ENCODE measurements around the gene MRPL41.
"Not testable (repeated sequence)": the region's sequence is repeated elsewhere in the genome, so short reads cannot be mapped to it uniquely, and the experiment has no call there.

MRPL41 gene

DNA sequence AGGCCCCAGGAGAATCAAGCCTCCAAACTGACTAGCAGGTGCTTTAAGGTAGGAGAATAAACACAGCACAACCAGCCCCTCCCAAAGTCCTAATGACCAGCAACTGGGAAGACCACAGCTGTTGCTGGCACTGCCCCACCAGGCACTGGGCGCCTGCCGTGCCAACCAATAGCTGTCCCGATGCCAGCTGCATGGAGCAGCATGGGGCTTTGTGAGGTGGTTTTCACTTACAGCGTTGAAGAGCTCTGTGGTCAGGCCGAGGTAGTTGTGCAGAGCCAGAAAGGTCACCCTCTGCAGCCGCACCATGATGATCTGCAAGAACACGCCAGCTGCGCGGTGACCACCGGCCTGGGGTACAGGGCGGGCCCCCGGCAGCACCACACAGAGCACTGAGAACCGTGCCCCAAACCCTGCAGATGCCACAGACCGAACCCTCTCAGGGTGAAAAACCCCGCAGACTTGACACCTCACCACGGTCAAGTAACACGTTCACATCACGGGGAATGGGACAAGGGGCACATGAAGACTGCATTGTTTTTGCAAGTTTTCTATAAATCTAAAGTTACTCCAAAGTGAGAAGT, 30.2 kb upstream of the MRPL41 start:
- FAIRE-seq, result no peak
- DNase-seq (ENCODE audit: low spot score), result no peak

DNA sequence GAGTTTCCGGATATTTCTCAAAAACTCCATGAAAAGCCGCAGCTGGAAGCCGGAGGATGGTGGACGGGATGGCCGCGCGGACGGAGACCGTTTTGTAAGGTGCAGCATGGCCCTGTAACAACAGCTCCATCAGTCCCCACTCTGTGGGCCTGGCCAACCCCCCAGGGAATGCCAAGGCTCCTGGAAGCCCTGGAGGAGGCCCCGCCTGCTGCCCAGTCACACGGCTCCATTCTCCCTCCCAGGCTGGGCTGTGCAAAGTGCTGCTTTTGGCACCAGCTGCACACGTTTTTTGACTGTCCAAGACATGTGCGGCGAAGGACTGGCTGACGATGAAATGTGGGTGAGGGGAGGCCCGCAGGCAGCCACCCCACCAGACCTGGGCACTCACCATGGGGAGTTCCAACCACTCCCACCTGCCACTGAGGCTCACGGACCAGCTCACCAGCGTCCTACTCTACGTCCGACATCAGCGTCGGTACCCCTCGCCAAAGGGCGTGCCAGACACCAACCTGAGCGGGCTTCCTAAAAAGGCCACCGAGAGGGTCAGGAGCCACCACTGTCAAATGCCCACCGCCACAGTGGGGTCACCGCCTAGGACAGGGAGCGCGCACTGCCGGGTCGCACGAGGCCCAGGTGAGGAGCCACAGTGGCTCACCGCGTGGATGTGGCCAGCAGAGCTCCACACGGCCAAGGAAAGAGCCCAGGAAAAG, 28.8 kb upstream of the MRPL41 start:
- DNase-seq (ENCODE audit: low spot score) (no peak), FAIRE-seq (no peak)

DNA sequence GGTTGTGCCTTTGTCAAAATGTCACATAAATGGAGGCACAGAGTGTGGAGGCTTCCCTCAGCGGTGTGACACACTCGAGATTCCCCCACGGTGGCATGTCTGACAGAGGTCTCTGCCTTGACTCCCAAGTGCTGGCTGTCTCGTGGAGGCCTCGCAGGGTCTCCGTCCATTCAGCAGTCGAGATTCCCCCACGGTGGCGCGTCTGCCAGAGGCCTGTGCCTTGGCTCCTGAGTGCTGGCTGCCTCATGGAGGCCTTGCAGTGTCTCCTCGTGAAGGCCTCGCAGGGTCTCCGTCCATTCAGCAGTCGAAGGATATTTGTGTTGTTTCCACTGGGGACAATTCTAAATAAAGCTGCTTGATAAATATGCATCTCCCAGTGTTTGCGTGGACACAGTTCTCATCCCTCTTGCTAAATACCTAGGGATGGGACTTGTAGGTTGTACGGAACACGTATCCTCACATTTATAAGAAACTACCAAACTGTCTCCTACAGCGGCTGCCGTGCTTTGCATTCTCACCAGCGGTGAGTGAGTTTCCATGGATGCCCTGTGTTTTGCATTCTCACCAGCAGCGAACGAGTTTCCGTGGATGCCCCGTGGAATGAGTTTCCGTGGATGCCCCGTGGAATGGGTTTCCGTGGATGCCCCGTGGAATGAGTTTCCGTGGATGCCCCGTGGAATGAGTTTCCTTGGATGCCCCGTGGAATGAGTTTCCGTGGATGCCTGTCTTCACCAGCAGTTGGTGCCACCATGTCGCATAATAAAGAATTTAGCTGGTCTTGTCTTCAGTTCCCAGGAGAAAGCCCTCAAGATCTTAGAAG, 27.3 kb upstream of the MRPL41 start:
- DNase-seq (ENCODE audit: low spot score) (no peak), FAIRE-seq (no peak)

DNA sequence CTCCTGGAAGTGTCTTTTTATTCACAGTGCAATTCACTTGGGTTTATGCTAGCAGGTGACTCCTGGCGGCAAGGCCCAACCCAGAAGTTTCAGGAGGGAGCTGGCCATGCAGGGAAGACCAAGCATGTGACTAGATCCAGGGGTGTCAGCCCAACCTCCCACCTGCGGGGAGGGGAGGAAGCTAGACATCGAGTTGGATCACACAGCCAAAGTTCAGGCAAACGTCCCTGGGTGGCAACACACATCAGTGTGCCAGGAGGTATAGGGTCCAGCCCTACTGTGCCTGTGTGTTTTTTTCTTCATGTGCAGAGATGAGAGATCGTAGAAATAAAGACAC, 26.7 kb upstream of the MRPL41 start:
- FAIRE-seq (no peak), DNase-seq (ENCODE audit: low spot score) (no peak)

DNA sequence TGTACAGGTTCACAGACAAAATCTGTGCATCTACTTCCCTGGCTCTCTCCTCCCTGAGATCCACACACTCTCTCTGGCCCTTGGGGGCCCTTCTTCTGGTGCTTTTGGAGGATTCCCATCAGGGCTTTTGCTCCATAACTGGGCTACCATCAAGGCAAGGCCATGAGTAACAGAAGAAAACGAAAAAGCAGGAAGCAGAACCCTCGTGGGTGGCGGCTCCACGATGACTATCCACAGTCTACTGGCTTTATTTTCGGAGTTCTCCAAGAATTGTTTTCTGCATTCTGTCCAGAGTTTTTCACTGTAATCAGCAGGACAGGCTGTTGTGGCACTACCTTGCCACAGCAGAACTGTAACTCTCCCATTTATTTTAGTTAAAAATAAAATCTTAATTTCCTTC, 21.3 kb upstream of the MRPL41 start:
- no peak for DNase-seq (ENCODE audit: low spot score)
- FAIRE-seq, result no peak

DNA sequence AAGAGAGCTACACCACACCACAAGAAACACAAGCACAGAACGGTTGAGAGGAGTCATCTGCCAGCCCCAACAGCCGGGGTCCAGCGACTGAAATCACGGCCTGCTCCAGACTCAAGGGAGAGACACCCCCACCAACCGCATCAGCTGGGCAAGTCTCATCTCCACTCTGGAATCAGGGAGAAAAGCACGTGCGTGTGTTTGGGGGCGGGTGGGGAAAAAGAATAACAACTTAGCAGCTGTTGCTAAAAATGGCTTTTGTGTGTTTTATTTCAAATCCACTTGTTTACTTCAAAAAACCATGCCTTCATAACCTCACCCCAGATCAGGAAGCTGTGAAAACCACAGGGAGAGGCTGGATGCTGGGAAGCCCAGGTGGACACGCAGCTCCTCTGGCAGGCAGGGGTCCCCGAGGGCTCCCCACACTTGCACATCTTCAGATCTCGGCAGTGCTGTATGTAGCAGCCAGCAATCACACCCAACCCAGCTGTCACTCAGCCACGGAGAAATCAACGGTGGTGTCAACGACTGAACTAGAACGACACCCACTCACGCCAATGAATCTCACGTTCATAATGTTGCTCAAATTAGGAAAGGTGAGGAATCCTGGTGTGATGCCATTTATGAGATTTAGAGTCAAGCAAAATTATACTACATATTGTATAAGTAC, 20.4 kb upstream of the MRPL41 start:
- no peak for DNase-seq (ENCODE audit: low spot score)
- FAIRE-seq, result no peak

DNA sequence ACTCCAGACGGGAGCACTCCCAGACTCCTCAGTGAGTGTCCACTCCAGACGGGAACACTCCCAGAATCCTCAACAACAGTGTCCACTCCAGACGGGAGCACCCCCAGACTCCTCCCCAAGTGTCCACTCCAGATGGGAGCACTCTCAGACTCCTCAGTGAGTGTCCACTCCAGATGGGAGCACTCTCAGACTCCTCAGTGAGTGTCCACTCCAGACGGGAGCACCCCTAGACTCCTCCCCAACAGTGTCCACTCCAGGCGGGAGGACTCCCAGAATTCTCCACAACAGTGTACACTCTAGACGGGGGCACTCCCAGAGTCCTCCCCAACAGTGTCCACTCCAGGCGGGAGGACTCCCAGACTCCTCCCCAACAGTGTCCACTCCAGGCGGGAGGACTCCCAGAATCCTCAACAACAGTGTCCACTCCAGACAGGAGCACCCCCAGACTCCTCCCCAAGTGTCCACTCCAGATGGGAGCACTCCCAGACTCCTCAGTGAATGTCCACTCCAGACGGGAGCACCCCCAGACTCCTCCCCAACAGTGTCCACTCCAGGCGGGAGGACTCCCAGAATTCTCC, 18.7 kb upstream of the MRPL41 start:
- FAIRE-seq; DNase-seq (ENCODE audit: low spot score): not testable (repeated sequence)

DNA sequence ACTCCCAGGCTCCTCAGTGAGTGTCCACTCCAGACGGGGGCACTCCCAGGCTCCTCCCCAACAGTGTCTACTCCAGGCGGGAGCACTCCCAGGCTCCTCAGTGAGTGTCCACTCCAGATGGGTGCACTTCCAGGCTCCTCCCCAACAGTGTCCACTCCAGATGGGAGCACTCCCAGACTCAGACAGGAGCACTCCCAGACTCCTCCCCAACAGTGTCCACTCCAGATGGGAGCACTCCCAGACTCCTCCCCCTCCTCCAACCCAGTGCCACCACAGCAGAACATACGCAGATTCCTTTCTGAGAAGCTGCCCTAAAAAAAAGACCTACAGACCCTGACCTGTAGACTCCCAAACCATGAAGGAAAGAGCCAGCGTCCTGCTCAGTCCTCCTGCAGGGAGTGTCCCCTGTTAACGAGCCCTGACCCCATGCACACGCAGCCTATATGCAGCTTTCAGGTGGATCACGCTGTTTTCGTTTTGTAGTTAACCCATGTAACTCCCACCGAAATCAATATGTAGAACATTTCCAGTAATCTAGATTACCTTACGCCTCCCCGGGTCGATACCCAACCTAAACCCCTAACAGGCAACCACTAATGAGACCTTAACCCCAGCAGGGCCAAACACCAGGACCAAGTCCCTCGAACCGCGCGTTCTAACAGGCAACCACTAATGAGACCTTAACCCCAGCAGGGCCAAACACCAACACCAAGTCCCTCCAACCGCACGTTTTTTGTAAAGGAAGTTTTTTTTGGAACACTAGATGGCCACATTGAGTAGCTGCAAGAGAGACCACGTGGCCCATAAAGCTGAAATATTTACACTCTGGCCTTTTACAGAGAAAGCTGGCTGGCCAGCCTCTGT, 17.2 kb upstream of the MRPL41 start:
- DNase-seq (ENCODE audit: low spot score), result peak; percentile 35
- FAIRE-seq, result peak; percentile 32

DNA sequence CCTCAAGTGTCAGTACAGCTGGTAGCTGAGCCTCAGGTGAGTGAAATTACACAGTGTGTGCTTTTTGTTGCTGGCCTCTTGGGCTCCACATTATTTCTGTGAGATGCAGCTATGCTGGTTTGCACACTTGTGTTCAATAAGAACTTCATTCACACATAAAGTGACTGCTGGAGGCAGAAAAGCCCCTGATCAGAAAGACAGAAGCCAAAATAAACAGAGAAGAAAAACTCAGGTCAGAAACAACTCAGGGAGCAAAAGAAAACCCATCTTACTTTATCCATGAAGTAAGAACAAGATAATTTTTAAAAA, 16.6 kb upstream of the MRPL41 start:
- DNase-seq (ENCODE audit: low spot score), result no peak
- no peak for FAIRE-seq

DNA sequence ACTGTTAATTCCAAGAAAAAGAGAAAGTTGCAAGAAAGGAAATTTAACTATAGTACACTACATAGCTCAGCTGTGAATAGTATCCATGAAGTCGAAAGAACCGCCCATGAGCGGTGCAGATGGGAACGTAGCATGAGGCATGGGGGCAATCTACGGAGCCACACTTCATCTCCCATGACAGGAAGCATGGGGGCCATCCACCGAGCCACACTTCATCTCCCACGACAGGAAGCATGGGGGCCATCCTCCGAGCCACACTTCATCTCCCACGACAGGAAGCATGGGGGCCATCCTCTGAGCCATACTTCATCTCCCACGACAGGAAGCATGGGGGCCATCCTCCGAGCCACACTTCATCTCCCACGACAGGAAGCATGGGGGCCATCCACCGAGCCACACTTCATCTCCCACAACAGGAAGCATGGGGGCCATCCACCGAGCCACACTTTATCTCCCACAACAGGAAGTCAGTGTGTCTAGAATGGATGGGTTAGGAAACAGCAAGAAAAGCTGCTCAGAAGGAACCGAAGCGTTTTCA, 15.0 kb upstream of the MRPL41 start:
- DNase-seq (ENCODE audit: low spot score); FAIRE-seq: not testable (repeated sequence)

DNA sequence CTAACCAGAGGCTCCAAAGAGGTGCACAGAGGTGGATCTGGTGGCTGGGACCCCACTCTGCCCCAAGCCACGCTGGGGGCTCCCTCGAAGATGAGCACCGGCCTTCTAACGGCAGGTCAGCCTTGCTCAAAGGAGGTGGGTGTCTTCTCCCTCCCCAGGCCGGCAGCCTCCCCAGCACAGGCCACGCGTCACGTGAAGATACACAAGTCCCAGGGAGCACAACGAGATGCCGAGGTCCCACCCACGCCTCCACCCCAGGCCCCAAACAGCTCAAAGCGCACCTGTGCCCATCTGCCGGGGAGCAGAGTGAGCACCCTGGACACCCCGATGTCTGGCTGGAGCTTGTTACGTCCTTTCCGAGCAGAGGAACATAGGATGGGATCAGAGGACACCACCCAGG, 13.6 kb upstream of the MRPL41 start:
- DNase-seq (ENCODE audit: low spot score) (no peak), FAIRE-seq (no peak)

DNA sequence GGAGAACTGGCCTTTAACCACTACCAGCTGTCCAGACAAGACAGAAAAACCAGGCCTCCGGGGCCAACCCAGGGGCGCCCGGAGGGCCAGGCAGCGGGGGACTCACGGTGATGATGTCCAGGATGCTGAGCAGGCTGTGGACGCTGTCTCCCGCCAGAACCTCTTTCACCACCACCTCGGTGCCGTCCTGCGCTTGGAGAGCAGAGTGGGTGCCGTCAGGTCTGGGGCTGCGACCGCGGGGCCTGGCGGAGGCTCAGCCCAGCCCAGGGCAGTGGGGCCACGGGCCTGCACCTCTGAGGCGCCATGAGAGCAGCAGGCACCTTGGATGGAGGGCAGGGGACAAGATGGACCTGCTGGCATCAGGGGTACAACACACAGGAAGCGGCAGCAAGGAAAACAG, 11.1 kb upstream of the MRPL41 start:
- FAIRE-seq (no peak), DNase-seq (ENCODE audit: low spot score) (no peak)

DNA sequence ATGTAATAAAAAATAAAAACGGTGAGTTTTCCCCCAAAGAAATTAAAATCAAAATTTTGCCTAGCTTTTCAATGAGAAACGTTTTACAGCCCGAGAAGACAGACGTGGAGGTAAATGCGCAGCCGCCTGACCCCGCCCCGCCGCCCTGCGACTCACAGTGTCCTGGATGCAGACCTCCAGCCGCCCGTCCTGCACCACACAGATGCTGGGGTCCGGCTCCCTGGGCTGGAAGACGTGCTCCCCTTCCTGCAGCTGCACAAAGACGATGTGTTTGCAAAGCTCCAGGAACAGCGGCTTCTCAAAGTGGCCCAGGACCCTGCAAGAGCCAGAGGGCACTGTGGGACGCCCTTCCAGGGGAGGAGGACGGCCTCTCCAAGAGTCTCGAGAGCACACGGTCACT, 9.2 kb upstream of the MRPL41 start:
- DNase-seq (ENCODE audit: low spot score) (no peak), FAIRE-seq (no peak)

DNA sequence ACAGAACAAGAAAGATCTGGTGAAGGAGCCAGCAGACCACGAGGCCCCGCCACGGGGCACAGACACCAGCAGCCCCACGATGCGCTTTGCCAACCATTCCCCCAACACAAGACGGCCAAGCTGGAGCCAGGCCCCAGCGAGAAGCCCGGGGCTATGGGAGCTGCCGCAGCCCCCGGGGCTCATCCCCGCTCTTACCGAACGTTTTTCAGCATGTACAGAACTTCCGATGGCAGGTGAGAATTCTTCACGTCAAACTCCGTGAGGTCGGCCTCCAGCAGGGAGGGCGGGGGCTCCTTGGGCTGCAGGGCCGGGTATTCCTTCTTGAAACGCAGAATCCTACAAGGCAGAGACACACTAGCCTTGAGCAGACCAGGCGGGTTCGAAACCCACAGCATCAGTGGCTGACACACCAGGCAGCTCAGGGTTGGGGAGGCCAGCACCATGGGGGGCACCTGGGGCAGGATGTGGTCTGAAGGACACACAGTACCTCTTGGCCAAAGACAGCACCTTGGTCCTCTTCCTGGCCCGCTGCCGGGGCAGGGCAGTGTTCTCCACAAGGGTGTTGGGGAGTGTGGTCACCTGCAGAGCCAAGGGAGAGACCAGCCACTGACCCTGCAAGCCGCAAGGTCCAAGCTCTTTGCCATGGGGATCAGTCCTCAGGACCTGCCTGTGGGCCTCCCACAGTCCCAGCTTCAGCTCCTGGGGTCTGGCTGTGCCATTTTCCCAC, 8.3 kb upstream of the MRPL41 start:
- FAIRE-seq (no peak), DNase-seq (ENCODE audit: low spot score) (no peak)

DNA sequence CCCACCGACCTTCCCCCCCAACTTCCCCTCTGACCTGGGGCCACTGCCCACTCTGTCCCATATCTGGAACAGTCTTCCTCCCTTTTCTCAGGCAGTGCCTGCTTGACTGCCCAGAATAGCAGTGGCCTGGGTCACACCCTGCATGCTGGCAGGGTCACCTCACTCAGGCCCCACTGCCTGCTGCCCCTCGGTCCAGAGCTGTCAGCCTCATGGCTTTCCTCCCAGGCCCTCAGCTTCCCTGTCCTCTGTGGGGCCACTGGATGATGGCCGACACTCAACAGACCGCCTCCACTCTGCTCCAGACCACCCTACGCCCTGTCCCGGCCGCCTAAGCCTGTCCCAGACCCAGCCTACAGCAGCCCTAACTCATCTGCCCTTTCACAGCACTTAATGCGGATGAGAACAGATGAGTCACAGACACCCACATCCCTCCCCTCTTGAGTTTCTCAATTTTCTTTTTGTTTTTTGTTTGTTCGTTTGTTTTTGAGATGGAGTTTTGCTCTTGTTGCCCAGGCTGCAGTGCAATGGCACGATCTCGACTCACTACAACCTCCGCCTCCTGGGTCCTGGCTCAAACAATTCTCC, 7.4 kb upstream of the MRPL41 start:
- FAIRE-seq, result no peak
- DNase-seq (ENCODE audit: low spot score), result no peak

DNA sequence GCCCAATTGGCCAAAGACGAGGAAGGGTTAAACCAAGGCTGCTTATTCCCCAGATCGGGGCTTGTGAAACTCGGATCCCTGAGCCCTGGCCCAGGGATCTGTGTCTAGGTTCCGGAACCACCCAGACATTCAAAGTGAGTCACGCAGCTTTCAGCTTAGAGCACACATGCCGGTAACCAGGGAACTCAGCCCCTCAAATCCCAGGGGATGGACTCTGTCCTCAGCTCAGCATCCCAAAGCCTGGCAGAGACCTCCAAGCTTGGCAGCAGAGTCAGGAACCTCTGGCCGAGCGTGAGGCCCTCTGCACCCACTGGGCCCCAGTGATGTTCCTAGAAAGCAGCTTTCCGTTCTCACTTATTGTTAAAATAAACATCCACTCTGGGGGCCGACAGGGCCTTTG, 6.6 kb upstream of the MRPL41 start:
- DNase-seq (ENCODE audit: low spot score), result no peak
- no peak for FAIRE-seq

DNA sequence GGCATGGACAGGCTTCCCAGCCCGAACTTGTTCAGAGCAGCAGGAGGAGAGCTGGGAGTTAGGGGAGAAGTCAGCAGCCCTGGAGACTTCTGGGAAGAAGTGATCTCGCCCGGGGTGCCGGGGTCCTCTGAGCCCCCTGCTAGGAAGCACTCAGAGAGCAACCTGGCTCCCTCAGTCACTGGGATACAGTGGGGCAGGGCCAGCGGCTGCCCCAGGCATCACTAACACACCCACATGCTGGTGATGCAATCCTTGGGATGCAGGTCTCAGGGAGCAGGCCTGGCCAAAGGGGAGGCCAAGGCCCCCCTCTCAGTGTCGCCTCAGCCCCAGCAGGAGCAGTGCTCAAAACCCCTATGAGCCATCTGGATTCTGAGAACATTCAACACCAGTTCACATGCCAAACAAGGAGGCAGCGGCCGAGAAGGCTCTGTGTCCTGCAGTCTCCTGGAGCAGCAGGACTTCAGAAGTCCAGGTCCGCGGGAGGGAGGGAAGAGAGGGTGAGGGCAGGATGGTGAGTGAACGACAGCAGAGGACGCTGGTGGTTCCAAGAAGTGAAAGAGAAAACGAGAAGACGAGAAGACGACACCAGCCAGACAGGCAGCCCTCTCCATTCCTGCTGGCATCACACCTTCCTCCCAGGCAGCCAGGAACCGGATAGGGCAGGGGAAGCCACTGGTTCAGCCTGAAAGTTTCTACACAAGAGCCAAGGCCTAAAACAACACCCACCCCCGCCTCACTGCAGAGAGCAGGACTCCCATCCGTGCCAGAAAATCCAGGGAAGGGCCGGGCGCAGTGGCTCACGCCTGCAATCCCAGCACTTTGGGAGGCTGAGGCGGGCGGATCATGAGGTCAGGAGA, 3.8 kb upstream of the MRPL41 start:
- FAIRE-seq (no peak), DNase-seq (ENCODE audit: low spot score) (no peak)

DNA sequence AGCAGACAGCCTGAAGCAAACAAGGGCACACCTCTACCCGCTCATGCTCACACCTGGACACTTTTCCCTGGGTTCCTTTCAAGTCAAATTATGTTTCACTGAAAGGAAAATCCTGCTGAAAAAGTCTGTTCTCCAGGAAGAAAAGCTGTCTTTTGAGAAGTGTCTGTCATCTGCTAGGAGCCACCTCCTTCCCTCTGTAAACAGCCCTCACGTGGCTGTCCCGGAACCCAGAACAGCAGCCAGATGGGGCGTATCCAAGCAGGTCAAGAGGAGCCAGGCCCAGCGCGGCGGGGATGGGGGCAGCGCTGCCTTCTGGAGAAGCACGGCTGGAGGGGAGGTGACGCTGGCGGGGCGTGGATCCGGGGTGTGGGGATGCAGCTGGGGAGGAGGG, 1.5 kb upstream of the MRPL41 start, which contains the start of gene PNPLA7:
TSS of gene PNPLA7 (minus strand) at position 172 of the 391 bp plus-strand sequence. CDS start 205 bp downstream, outside the sequence.
- FAIRE-seq (peak; percentile 45), DNase-seq (ENCODE audit: low spot score) (peak; percentile 65)

DNA sequence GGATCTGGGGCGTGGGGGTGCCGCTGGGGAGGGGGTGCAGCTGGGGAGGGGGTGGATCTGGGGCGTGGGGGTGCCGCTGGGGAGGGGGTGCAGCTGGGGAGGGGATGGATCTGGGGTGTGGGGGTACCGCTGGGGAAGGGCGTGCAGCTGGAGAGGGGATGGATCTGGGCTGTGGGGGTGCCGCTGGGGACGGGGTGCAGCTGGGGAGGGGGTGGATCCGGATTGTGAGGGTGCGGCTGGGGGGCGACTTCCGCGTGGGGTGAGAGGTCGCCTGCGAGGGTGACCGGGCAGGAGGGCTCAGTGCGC, 768 bp upstream of the MRPL41 start:
- not testable (repeated sequence) for DNase-seq (ENCODE audit: low spot score); FAIRE-seq

All from RCC 7860 (cell line).